ENCODE data around the gene EMID1.
A peak's percentile ranks its signal among the peaks of the same experiment; 100 is the strongest.

The EMID1 gene

GRCh38 chr22:29267858-29268510 is 62.3 kb downstream of the EMID1 start, which contains the start of the genes EWSR1 and RHBDD3:
EWSR1 (plus strand) TSS chr22:29268268; CDS start chr22:29268337, 69 bp downstream.
RHBDD3 (minus strand) TSS chr22:29267981; CDS start chr22:29265626, 2,355 bp downstream.
- DNase-seq (peak; percentile 98), ATAC-seq (peak; percentile 95)
- peaks cover 49% of the 10 kb centered on the region for H3K4me1 Mint-ChIP-seq
- peak within 1 kb of the TSS; percentile 90 to 94 for H3K4me3 Mint-ChIP-seq
- no peaks in the 10 kb centered on the region for H3K27me3 Mint-ChIP-seq
- H3K27ac Mint-ChIP-seq = peak within 1 kb of the TSS; percentile 99
- H3K9me3 Mint-ChIP-seq = no peaks in the 10 kb centered on the region

GRCh38 chr22:29268511-29269229 is 63.0 kb downstream of the EMID1 start:
- ATAC-seq = peak; percentile 16
- Mint-ChIP-seq H3K4me1 (peaks cover 56% of the 10 kb centered on the region), H3K9me3 (no peaks in the 10 kb centered on the region), H3K4me3 (peak overlapping the region; percentile 90 to 94), H3K27ac (peak overlapping the region; percentile 99), H3K27me3 (no peaks in the 10 kb centered on the region)
- DNase-seq = peak; percentile 51 to 59

- peaks cover 62% of the 10 kb centered on the region for H3K4me1 Mint-ChIP-seq
- peak overlapping the region; percentile 90 to 94 for H3K4me3 Mint-ChIP-seq
- H3K27me3 Mint-ChIP-seq = no peaks in the 10 kb centered on the region
- peak overlapping the region; percentile 99 for H3K27ac Mint-ChIP-seq
- DNase-seq (no peak), ATAC-seq (no peak)
- no peaks in the 10 kb centered on the region for H3K9me3 Mint-ChIP-seq
These were observed 63.5 kb downstream of the EMID1 start for GRCh38 chr22:29269230-29269604.

GRCh38 chr22:29269731-29270474 is 64.2 kb downstream of the EMID1 start:
- Mint-ChIP-seq H3K9me3 (no peaks in the 10 kb centered on the region), H3K27me3 (no peaks in the 10 kb centered on the region), H3K27ac (peak overlapping the region; percentile 99), H3K4me1 (peaks cover 68% of the 10 kb centered on the region), H3K4me3 (peak overlapping the region; percentile 90 to 94)
- DNase-seq (no peak), ATAC-seq (no peak)

GRCh38 chr22:29270475-29271271 is 65.0 kb downstream of the EMID1 start:
- no peak for DNase-seq
- Mint-ChIP-seq H3K27me3 (no peaks in the 10 kb centered on the region), H3K27ac (peak overlapping the region; percentile 35 to 61), H3K9me3 (no peaks in the 10 kb centered on the region), H3K4me1 (peaks cover 72% of the 10 kb centered on the region), H3K4me3 (peak overlapping the region; percentile 90 to 94)
- no peak for ATAC-seq

- DNase-seq (no peak), ATAC-seq (no peak)
- Mint-ChIP-seq H3K4me1 (peaks cover 76% of the 10 kb centered on the region), H3K9me3 (no peaks in the 10 kb centered on the region), H3K27me3 (no peaks in the 10 kb centered on the region), H3K4me3 (peak overlapping the region in 1 of 2 donors; percentile 72), H3K27ac (peak overlapping the region in 1 of 2 donors; percentile 4)
These were observed 66.9 kb downstream of the EMID1 start for GRCh38 chr22:29272624-29273023.

- H3K27ac Mint-ChIP-seq = no peak overlapping the region
- H3K27me3 Mint-ChIP-seq = no peaks in the 10 kb centered on the region
- peaks cover 83% of the 10 kb centered on the region for H3K4me1 Mint-ChIP-seq
- no peak for ATAC-seq
- no peak overlapping the region for H3K4me3 Mint-ChIP-seq
- no peak for DNase-seq
- no peaks in the 10 kb centered on the region for H3K9me3 Mint-ChIP-seq
These were observed 69.5 kb downstream of the EMID1 start for GRCh38 chr22:29275167-29275566.

GRCh38 chr22:29275819-29276565 is 70.3 kb downstream of the EMID1 start:
- Mint-ChIP-seq H3K4me1 (peaks cover 74% of the 10 kb centered on the region), H3K27me3 (no peaks in the 10 kb centered on the region), H3K4me3 (no peak overlapping the region), H3K9me3 (no peaks in the 10 kb centered on the region), H3K27ac (peak overlapping the region; percentile 10 to 49)
- DNase-seq (no peak), ATAC-seq (no peak)

- Mint-ChIP-seq H3K9me3 (no peaks in the 10 kb centered on the region), H3K4me1 (peaks cover 55% of the 10 kb centered on the region), H3K27me3 (no peaks in the 10 kb centered on the region), H3K27ac (peak overlapping the region in 1 of 2 donors; percentile 27), H3K4me3 (peak overlapping the region in 1 of 2 donors; percentile 19)
- ATAC-seq (no peak), DNase-seq (no peak)
These were observed 72.2 kb downstream of the EMID1 start for GRCh38 chr22:29277927-29278326.

GRCh38 chr22:29284196-29284595 is 78.5 kb downstream of the EMID1 start:
- Mint-ChIP-seq H3K27ac (no peak overlapping the region), H3K27me3 (no peaks in the 10 kb centered on the region), H3K9me3 (no peaks in the 10 kb centered on the region), H3K4me1 (peaks cover 24% of the 10 kb centered on the region), H3K4me3 (no peak overlapping the region)
- DNase-seq = no peak
- no peak for ATAC-seq

- no peak overlapping the region for H3K4me3 Mint-ChIP-seq
- DNase-seq = no peak
- H3K9me3 Mint-ChIP-seq = no peaks in the 10 kb centered on the region
- ATAC-seq = no peak
- H3K27ac Mint-ChIP-seq = no peak overlapping the region
- H3K4me1 Mint-ChIP-seq = peaks cover 23% of the 10 kb centered on the region
- H3K27me3 Mint-ChIP-seq = no peaks in the 10 kb centered on the region
These were observed 83.1 kb downstream of the EMID1 start for GRCh38 chr22:29288837-29289236.

- peaks cover 18% of the 10 kb centered on the region for H3K4me1 Mint-ChIP-seq
- no peaks in the 10 kb centered on the region for H3K9me3 Mint-ChIP-seq
- H3K27me3 Mint-ChIP-seq = no peaks in the 10 kb centered on the region
- ATAC-seq (no peak), DNase-seq (no peak)
- no peak overlapping the region for H3K4me3 Mint-ChIP-seq
- H3K27ac Mint-ChIP-seq = peak overlapping the region in 1 of 2 donors; percentile 19
These were observed 84.4 kb downstream of the EMID1 start for GRCh38 chr22:29290061-29290460.

GRCh38 chr22:29291215-29291614 is 85.5 kb downstream of the EMID1 start:
- H3K27ac Mint-ChIP-seq = no peak overlapping the region
- no peaks in the 10 kb centered on the region for H3K9me3 Mint-ChIP-seq
- DNase-seq (no peak), ATAC-seq (no peak)
- no peak overlapping the region for H3K4me3 Mint-ChIP-seq
- H3K4me1 Mint-ChIP-seq = peaks cover 18% of the 10 kb centered on the region
- no peaks in the 10 kb centered on the region for H3K27me3 Mint-ChIP-seq

GRCh38 chr22:29292379-29292778 is 86.7 kb downstream of the EMID1 start:
- no peak overlapping the region for H3K4me3 Mint-ChIP-seq
- ATAC-seq (no peak), DNase-seq (no peak)
- H3K4me1 Mint-ChIP-seq = peaks cover 10% of the 10 kb centered on the region
- H3K27ac Mint-ChIP-seq = peak overlapping the region in 1 of 2 donors; percentile 72
- H3K9me3 Mint-ChIP-seq = no peaks in the 10 kb centered on the region
- H3K27me3 Mint-ChIP-seq = no peaks in the 10 kb centered on the region
